Measurements from ENCODE around the gene TUBG1. TPM values are rescaled to one million over a fixed set of nuclear protein-coding genes. Genes with fewer than 3 reads are reported as not detected.
A peak's percentile ranks its signal among the peaks of the same experiment; 100 is the strongest.

Gene TUBG1
- total and polyA plus RNA-seq, 10 of the 15 experiments (the other 5 are each of a cell fraction or from before 2014, with no cell fraction given) = 40.0 to 256 (median 107) TPM

- peak; percentile 71 for TF ChIP-seq YY1 (IDR thresholded peaks at IDR 0.05; ENCODE audit: low read depth, low read length)
- TF ChIP-seq HSF1 (IDR thresholded peaks at IDR 0.05; ENCODE audit: low read depth, low read length) = no peak
- peak; percentile 46; the same call in 1 of the 2 replicates for TF ChIP-seq PKNOX1 (IDR thresholded peaks at IDR 0.05)
- TF ChIP-seq ATF3 (IDR thresholded peaks at IDR 0.05; ENCODE audit: borderline replicate concordance, extremely low read depth, low read depth, low read length) = no peak
- TF ChIP-seq SUZ12 (IDR thresholded peaks at IDR 0.05; ENCODE audit: unreplicated experiment) = no peak
- TF ChIP-seq MTA3 (IDR thresholded peaks at IDR 0.05; ENCODE audit: borderline replicate concordance, low read length) = no peak; the same call in 1 of the 2 replicates
- TF ChIP-seq TAF1 (IDR thresholded peaks at IDR 0.05; ENCODE audit: borderline replicate concordance, low read depth, low read length) = peak; percentile 89
- peak; percentile 58; the same call in 1 of the 2 replicates for TF ChIP-seq ZBED1 (IDR thresholded peaks at IDR 0.05; ENCODE audit: borderline replicate concordance)
- TF ChIP-seq MAX (IDR thresholded peaks at IDR 0.05; ENCODE audit: low read depth, low read length) = no peak
- TF ChIP-seq ZNF384 (IDR thresholded peaks at IDR 0.05; ENCODE audit: borderline replicate concordance, low read depth, low read length) = no peak
- TF ChIP-seq DPF2 (IDR thresholded peaks at IDR 0.05) = peak; percentile 63
- no peak for TF ChIP-seq CUX1 (IDR thresholded peaks at IDR 0.05; ENCODE audit: insufficient replicate concordance, low read depth, low read length)
- TF ChIP-seq CTCF (IDR thresholded peaks at IDR 0.05 in 2 of 3, conservative IDR thresholded peaks at IDR 0.05 in 1 of 3; ENCODE audit: control insufficient read depth in 2 of 3, extremely low read depth in 1 of 3, insufficient read depth in 1 of 3, low read depth in 3 of 3, low read length in 3 of 3) = no peak
- no peak for TF ChIP-seq WRNIP1 (IDR thresholded peaks at IDR 0.05; ENCODE audit: borderline replicate concordance, low read depth, low read length)
- TF ChIP-seq NKRF (conservative IDR thresholded peaks at IDR 0.05) = peak; percentile 66
- TF ChIP-seq FOXM1 (IDR thresholded peaks at IDR 0.05; ENCODE audit: low read depth, low read length) = no peak
- TF ChIP-seq STAT1 (conservative IDR thresholded peaks at IDR 0.05) = 0 out of 2 replicates have a peak, but pooled peaks have one; percentile 84
Measured at GRCh38 chr17:42561897-42562387, 47.5 kb upstream of the TUBG1 start, which contains the start of gene COASY (continued).
